ENCODE measurements around the gene PCDHGA1.
A peak's percentile ranks its signal among the peaks of the same experiment; 100 is the strongest.

Gene PCDHGA1

GRCh38 chr5:141356950-141357349 is 26.6 kb downstream of the PCDHGA1 start:
- no peak overlapping the region for H3K4me3 ChIP-seq

GRCh38 chr5:141359790-141360426 is 29.6 kb downstream of the PCDHGA1 start, which contains the start of gene PCDHGB2:
Gene PCDHGB2, plus strand, starts transcription at chr5:141359994. Its CDS starts 142 bp downstream, at chr5:141360136.
- no peaks in the 10 kb centered on the region for H4K20me1 ChIP-seq
- H3K4me2 ChIP-seq: no peak within 1 kb of the TSS
- H3K9me3 ChIP-seq (replicated peaks in 1 of 11): peaks cover 74 to 97% (median 89%) of the 10 kb centered on the region in 11 experiments
- no peak within 1 kb of the TSS for H3K9ac ChIP-seq
- no peaks in the 10 kb centered on the region; a peak in 1 of 20 replicates for H3K4me1 ChIP-seq
- H3K27me3 ChIP-seq: no peaks in the 10 kb centered on the region
- no peak for TF ChIP-seq Cebpa-rat (IDR thresholded peaks at IDR 0.05)
- peak within 1 kb of the TSS in 8 of 10 experiments; percentile 9 to 44 (median 28); a peak in 7 of 20 replicates for H3K4me3 ChIP-seq
- H3K36me3 ChIP-seq: peaks cover 0 to 8% (median 0%) of the 10 kb centered on the region in 11 experiments; a peak in 2 of 22 replicates
- peak within 1 kb of the TSS in 1 of 11 experiments; percentile 15; a peak in 1 of 22 replicates for H3K27ac ChIP-seq

More at GRCh38 chr5:141356950-141357349, 26.6 kb downstream of the PCDHGA1 start:
- H4K20me1 ChIP-seq: no peaks in the 10 kb centered on the region
- no peak overlapping the region for H3K4me2 ChIP-seq
- H3K4me1 ChIP-seq: no peaks in the 10 kb centered on the region
- no peak overlapping the region for H3K9ac ChIP-seq
- H3K27ac ChIP-seq: no peak overlapping the region
- peaks cover 69 to 93% (median 81%) of the 10 kb centered on the region in 11 experiments for H3K9me3 ChIP-seq (replicated peaks in 1 of 11)
- no peak for TF ChIP-seq Cebpa-rat (IDR thresholded peaks at IDR 0.05)
- no peaks in the 10 kb centered on the region for H3K27me3 ChIP-seq
- peaks cover 0 to 5% (median 0%) of the 10 kb centered on the region in 11 experiments; a peak in 1 of 22 replicates for H3K36me3 ChIP-seq

GRCh38 chr5:141360685-141361084 is 30.4 kb downstream of the PCDHGA1 start:
- Histone ChIP-seq H3K4me2 (no peak overlapping the region), H3K4me3 (no peak overlapping the region), H3K27ac (no peak overlapping the region), H4K20me1 (no peaks in the 10 kb centered on the region), H3K9ac (no peak overlapping the region), H3K36me3 (peaks cover 0 to 4% (median 0%) of the 10 kb centered on the region in 11 experiments; a peak in 2 of 22 replicates), H3K27me3 (no peaks in the 10 kb centered on the region), H3K9me3 (replicated peaks in 1 of 11) (peaks cover 74 to 97% (median 89%) of the 10 kb centered on the region in 11 experiments), H3K4me1 (no peaks in the 10 kb centered on the region; a peak in 1 of 20 replicates)
- no peak for TF ChIP-seq Cebpa-rat (IDR thresholded peaks at IDR 0.05)

GRCh38 chr5:141362719-141363118 is 32.4 kb downstream of the PCDHGA1 start:
- no peak overlapping the region for H3K4me3 ChIP-seq
- H3K4me2 ChIP-seq: no peak overlapping the region
- H3K9me3 ChIP-seq (replicated peaks in 1 of 11): peaks cover 75 to 97% (median 85%) of the 10 kb centered on the region in 11 experiments
- TF ChIP-seq Cebpa-rat (IDR thresholded peaks at IDR 0.05): no peak
- no peaks in the 10 kb centered on the region for H4K20me1 ChIP-seq
- no peak overlapping the region for H3K27ac ChIP-seq
- peaks cover 0 to 6% (median 0%) of the 10 kb centered on the region in 11 experiments; a peak in 3 of 22 replicates for H3K36me3 ChIP-seq
- no peak overlapping the region for H3K9ac ChIP-seq
- H3K27me3 ChIP-seq: no peaks in the 10 kb centered on the region
- H3K4me1 ChIP-seq: no peaks in the 10 kb centered on the region; a peak in 1 of 20 replicates

- Histone ChIP-seq H4K20me1 (no peaks in the 10 kb centered on the region), H3K27ac (no peak within 1 kb of the TSS), H3K27me3 (no peaks in the 10 kb centered on the region), H3K4me2 (no peak within 1 kb of the TSS), H3K9me3 (replicated peaks in 1 of 11) (peaks cover 75 to 85% (median 79%) of the 10 kb centered on the region in 11 experiments), H3K36me3 (peaks cover 0 to 6% (median 0%) of the 10 kb centered on the region in 11 experiments; a peak in 3 of 22 replicates), H3K9ac (no peak within 1 kb of the TSS), H3K4me3 (no peak within 1 kb of the TSS), H3K4me1 (no peaks in the 10 kb centered on the region; a peak in 1 of 20 replicates)
- no peak for TF ChIP-seq Cebpa-rat (IDR thresholded peaks at IDR 0.05)
Observed at GRCh38 chr5:141363952-141364660, 33.8 kb downstream of the PCDHGA1 start, which contains the start of gene PCDHGA5. Gene PCDHGA5, plus strand, starts transcription at chr5:141364162. Its CDS starts 169 bp downstream, at chr5:141364331.

GRCh38 chr5:141366016-141366896 is 35.9 kb downstream of the PCDHGA1 start:
- Histone ChIP-seq H3K4me3 (peak overlapping the region in 2 of 10 experiments; percentile 1 to 40; a peak in 2 of 20 replicates), H4K20me1 (no peaks in the 10 kb centered on the region), H3K36me3 (peaks cover 0 to 6% (median 0%) of the 10 kb centered on the region in 11 experiments; a peak in 3 of 22 replicates), H3K9me3 (replicated peaks in 1 of 11) (peaks cover 73 to 84% (median 75%) of the 10 kb centered on the region in 11 experiments), H3K27me3 (peaks cover 0 to 6% (median 0%) of the 10 kb centered on the region in 11 experiments; a peak in 2 of 22 replicates), H3K4me1 (no peaks in the 10 kb centered on the region; a peak in 1 of 20 replicates), H3K9ac (no peak overlapping the region), H3K27ac (no peak overlapping the region), H3K4me2 (no peak overlapping the region)
- no peak for TF ChIP-seq Cebpa-rat (IDR thresholded peaks at IDR 0.05)

- H3K27me3 ChIP-seq: peaks cover 0 to 6% (median 0%) of the 10 kb centered on the region in 11 experiments; a peak in 2 of 22 replicates
- H3K4me3 ChIP-seq: no peak within 1 kb of the TSS; a peak in 1 of 20 replicates
- no peak within 1 kb of the TSS for H3K27ac ChIP-seq
- H3K4me2 ChIP-seq: no peak within 1 kb of the TSS
- H3K9ac ChIP-seq: no peak within 1 kb of the TSS
- no peaks in the 10 kb centered on the region for H4K20me1 ChIP-seq
- peaks cover 74 to 85% (median 77%) of the 10 kb centered on the region in 11 experiments for H3K9me3 ChIP-seq (replicated peaks in 1 of 11)
- no peak for TF ChIP-seq Cebpa-rat (IDR thresholded peaks at IDR 0.05)
- no peaks in the 10 kb centered on the region for H3K4me1 ChIP-seq
- H3K36me3 ChIP-seq: peaks cover 0 to 9% (median 0%) of the 10 kb centered on the region in 11 experiments; a peak in 5 of 22 replicates
Observed at GRCh38 chr5:141369994-141370848, 39.9 kb downstream of the PCDHGA1 start, which contains the start of gene PCDHGB3. Gene PCDHGB3, plus strand, starts transcription at chr5:141370242. Its CDS starts 153 bp downstream, at chr5:141370395.
